ENCODE data around the gene TPM1.

The TPM1 gene

DNA sequence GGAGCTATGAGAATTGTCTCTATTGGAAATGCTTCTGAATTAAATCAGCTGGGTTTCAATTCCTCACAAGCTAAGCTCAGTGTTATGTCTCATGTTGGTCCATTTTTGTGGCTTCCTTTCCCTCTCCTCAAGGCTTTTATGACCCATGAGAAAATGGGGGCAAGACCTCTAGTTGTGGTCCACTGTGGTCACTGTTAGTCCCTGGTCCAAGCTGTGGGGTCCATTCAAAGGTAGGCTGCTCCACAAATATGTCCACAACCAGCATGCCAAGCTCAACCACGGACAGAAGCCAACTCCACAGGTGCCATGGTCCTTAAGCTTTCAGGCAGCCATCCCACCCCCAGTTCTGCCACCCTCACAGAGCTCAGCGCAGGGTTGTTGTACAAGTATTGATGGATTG, 14.9 kb upstream of the TPM1 start:
- TF ChIP-seq, protein P1, sequence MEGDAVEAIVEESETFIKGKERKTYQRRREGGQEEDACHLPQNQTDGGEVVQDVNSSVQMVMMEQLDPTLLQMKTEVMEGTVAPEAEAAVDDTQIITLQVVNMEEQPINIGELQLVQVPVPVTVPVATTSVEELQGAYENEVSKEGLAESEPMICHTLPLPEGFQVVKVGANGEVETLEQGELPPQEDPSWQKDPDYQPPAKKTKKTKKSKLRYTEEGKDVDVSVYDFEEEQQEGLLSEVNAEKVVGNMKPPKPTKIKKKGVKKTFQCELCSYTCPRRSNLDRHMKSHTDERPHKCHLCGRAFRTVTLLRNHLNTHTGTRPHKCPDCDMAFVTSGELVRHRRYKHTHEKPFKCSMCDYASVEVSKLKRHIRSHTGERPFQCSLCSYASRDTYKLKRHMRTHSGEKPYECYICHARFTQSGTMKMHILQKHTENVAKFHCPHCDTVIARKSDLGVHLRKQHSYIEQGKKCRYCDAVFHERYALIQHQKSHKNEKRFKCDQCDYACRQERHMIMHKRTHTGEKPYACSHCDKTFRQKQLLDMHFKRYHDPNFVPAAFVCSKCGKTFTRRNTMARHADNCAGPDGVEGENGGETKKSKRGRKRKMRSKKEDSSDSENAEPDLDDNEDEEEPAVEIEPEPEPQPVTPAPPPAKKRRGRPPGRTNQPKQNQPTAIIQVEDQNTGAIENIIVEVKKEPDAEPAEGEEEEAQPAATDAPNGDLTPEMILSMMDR (IDR thresholded peaks at IDR 0.05; ENCODE audit: extremely low read depth, missing control alignments): no peak
- DNase-seq (ENCODE audit: low spot score): no peak

- TF ChIP-seq, protein P1 (IDR thresholded peaks at IDR 0.05; ENCODE audit: extremely low read depth, missing control alignments): no peak
- no peak for DNase-seq (ENCODE audit: low spot score)
Measured at GRCh38 chr15:63028442-63029110, 14.0 kb upstream of the TPM1 start.

DNA sequence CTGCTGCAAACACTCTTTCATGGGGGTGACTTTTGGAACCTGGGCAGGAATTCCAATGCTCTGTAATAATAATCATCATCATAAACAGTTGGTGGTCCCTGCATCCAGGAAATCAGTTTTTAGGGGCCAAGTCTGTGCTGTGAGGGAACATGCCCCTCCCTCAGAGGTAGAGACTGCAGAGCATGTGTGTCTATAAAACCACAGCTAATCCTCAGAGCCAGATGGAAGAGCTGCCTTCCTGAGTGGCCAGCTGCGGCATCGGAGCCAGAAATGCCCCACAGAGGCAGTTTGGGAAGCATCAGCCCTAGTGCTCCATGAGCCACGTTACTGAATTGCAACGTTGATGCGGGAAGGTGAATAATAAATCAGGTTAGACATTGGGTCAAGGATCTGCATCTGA, 12.9 kb upstream of the TPM1 start:
- no peak for DNase-seq (ENCODE audit: low spot score)
- TF ChIP-seq, protein P1 (IDR thresholded peaks at IDR 0.05; ENCODE audit: extremely low read depth, missing control alignments): no peak

GRCh38 chr15:63030101-63030551, 12.4 kb upstream of the TPM1 start:
- no peak for DNase-seq (ENCODE audit: low spot score)
- TF ChIP-seq, protein P1 (IDR thresholded peaks at IDR 0.05; ENCODE audit: extremely low read depth, missing control alignments): no peak

DNA sequence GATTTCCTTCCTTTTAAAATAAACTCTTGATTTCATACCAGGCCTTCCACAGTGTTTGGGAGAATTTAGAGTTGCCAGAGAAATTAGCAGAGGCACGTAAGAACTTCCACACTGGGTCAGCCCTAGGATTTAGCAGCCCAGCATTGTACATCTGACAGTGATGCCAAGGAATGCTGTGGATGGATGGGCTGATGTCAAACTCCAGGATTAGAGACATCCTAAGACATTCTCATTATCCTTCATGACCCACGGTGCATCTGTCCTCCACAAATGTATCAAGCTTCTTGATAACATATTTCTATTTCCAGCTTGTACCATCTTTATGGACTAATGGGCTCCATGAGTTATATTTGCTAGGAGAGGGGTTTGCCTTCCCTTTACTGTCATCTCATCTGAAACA, 8.0 kb upstream of the TPM1 start:
- TF ChIP-seq, protein P1 (IDR thresholded peaks at IDR 0.05; ENCODE audit: extremely low read depth, missing control alignments): no peak
- DNase-seq (ENCODE audit: low spot score): no peak

GRCh38 chr15:63035253-63035652, 7.3 kb upstream of the TPM1 start:
- no peak for DNase-seq (ENCODE audit: low spot score)
- TF ChIP-seq, protein P1 (IDR thresholded peaks at IDR 0.05; ENCODE audit: extremely low read depth, missing control alignments): no peak

DNA sequence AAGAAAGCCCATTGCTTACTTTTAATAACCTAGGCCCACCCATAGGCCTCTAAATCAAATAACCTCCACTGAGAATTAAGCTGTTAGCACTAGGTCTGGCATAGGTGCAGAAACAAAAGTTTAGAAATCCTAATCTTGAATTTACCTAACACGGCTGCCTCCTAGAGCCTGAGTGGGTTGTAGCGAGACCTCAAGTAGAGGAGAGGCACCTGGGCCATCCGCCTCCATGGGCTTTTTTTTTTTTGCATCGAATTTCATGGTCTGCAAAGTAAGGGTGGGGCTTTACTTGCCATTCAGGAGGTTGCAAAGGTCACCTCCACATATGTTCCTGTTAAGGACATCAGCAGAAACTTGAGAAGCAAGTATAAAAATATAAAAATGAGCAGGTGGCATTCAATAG, 6.6 kb upstream of the TPM1 start:
- TF ChIP-seq, protein P1 (IDR thresholded peaks at IDR 0.05; ENCODE audit: extremely low read depth, missing control alignments): no peak
- no peak for DNase-seq (ENCODE audit: low spot score)

Data from GM20000 (cell line).